Medulla oblongata (tissue), 1 donor: ENCODE results near the gene GOLT1B.

Experiments used
- DNase-seq: peaks from one replicate; pipeline ENCODE4 v3.0.0-alpha.2; 2015; ENCODE audit errors: extremely low spot score

GOLT1B gene

GRCh38 chr12:21566223-21566906 lies 64.8 kb downstream of the GOLT1B start:
- DNase-seq, result no peak

- no peak for DNase-seq
These were observed 65.4 kb downstream of the GOLT1B start for GRCh38 chr12:21566907-21567394.
